H1 (cell line): ENCODE results near the gene ASTN2. TPM values are rescaled to one million over a fixed set of nuclear protein-coding genes. Genes with fewer than 3 reads are reported as not detected.

Experiments
- CTCF ChIA-PET: fragments of 300-600 bp; sonication (Branson Sonifier 250); formaldehyde crosslinking; loops from one replicate; lab custom pipeline; 2021; ENCODE audit not compliant: partially characterized antibody; lab: Charles Lee
- POLR2A ChIA-PET: fragments of 300-600 bp; sonication (Branson Sonifier 250); formaldehyde crosslinking; loops from one replicate; lab custom pipeline; 2021; ENCODE audit warnings: inconsistent platforms; ENCODE audit not compliant: partially characterized antibody; lab: Charles Lee
- DNase-seq, 2 experiments: peaks; one replicate each; pipeline versions ENCODE4 v3.0.0 to v3.0.0-alpha.2; 2010 to 2022; ENCODE audit warnings: low spot score in 2 of 2, low read depth in 1 of 2, mixed read lengths in 1 of 2
- FAIRE-seq: peaks from 2 replicates; lab custom pipeline; 2011; peaks lifted over from hg19 to GRCh38; lab: Jason Lieb, UNC
- H2AFZ ChIP-seq: 2 replicates; pipeline ENCODE4 v1.8.1; 2012; ENCODE audit warnings: low read length, inconsistent platforms
- H2AK5ac ChIP-seq: 2 replicates; pipeline ENCODE4 v1.6.1; 2013; ENCODE audit warnings: low read depth, low read length
- H2BK120ac ChIP-seq: replicated peaks from 2 replicates; pipeline ENCODE3; 2013; ENCODE audit warnings: low read depth, low read length, inconsistent platforms
- H2BK12ac ChIP-seq: 2 replicates; pipeline ENCODE4 v1.6.1; 2013; ENCODE audit warnings: low read depth, low read length
- H2BK15ac ChIP-seq: 2 replicates; pipeline ENCODE4 v1.6.1; 2013; ENCODE audit warnings: low read length
- H2BK20ac ChIP-seq: 2 replicates; pipeline ENCODE4 v1.6.1; 2013; ENCODE audit warnings: low read length
- H2BK5ac ChIP-seq: 2 replicates; pipeline ENCODE4 v1.6.1; 2013; ENCODE audit warnings: low read depth, low read length
- H3K14ac ChIP-seq: 2 replicates; pipeline ENCODE4 v1.6.1; 2013; ENCODE audit warnings: inconsistent platforms; ENCODE audit not compliant: insufficient read length
- H3K18ac ChIP-seq: 2 replicates; pipeline ENCODE4 v1.6.1; 2013; ENCODE audit warnings: low read length; ENCODE audit errors: extremely low read depth
- H3K23ac ChIP-seq: 2 replicates; pipeline ENCODE4 v1.6.1; 2013; ENCODE audit warnings: inconsistent platforms; ENCODE audit not compliant: insufficient read length
- H3K23me2 ChIP-seq: 2 replicates; pipeline ENCODE4 v1.6.1; 2013; ENCODE audit warnings: low read depth, low read length
- H3K27ac ChIP-seq: 2 replicates; pipeline ENCODE4 v1.6.1; 2011; ENCODE audit warnings: low read depth, low read length, inconsistent platforms
- H3K27me3 ChIP-seq, 4 experiments: replicated peaks in 1 of 4; 1 replicate in 1 of 4; 2 replicates in 3 of 4; pipeline versions ENCODE4 v1.6.1 to v1.8.1; 2011 to 2013; ENCODE audit warnings: low read length in 3 of 4, mild to moderate bottlenecking in 3 of 4, inconsistent platforms in 2 of 4, mixed read lengths in 2 of 4, moderate library complexity in 1 of 4; ENCODE audit not compliant: control insufficient read depth in 3 of 4, insufficient read depth in 3 of 4; ENCODE audit errors: extremely low read depth in 1 of 4
- H3K36me3 ChIP-seq, 4 experiments: 2 replicates each; pipeline versions ENCODE4 v1.6.1 to v1.8.1; 2011 to 2013; ENCODE audit warnings: mild to moderate bottlenecking in 4 of 4, low read length in 3 of 4, moderate library complexity in 2 of 4, control low read depth in 1 of 4, inconsistent platforms in 1 of 4; ENCODE audit not compliant: insufficient read depth in 4 of 4, control insufficient read depth in 2 of 4
- H3K4ac ChIP-seq: replicated peaks from 2 replicates; pipeline ENCODE3; 2013; ENCODE audit warnings: low read length, low read depth, mixed read lengths, inconsistent platforms; ENCODE audit not compliant: insufficient read length
- H3K4me1 ChIP-seq, 4 experiments: replicated peaks in 1 of 4; 1 replicate in 1 of 4; 2 replicates in 3 of 4; pipeline versions ENCODE4 v1.6.1 to v1.8.1; 2011 to 2013; ENCODE audit warnings: low read length in 3 of 4, inconsistent platforms in 2 of 4, mixed read lengths in 1 of 4; ENCODE audit not compliant: insufficient read depth in 4 of 4, control insufficient read depth in 3 of 4
- H3K4me2 ChIP-seq, 2 experiments: 2 replicates each; pipeline versions ENCODE4 v1.6.1 to v1.8.1; 2011 to 2013; ENCODE audit warnings: low read depth in 2 of 2, low read length in 2 of 2, control low read depth in 1 of 2, inconsistent platforms in 1 of 2, mild to moderate bottlenecking in 1 of 2; ENCODE audit not compliant: insufficient read depth in 1 of 2
- H3K4me3 ChIP-seq, 4 experiments: fragments of 200-600, 300-600 bp in 1 of 4; sonication (generic), shearing (Covaris generic), sonication (Bioruptor Twin) in 1 of 4; 2 replicates each; pipeline versions ENCODE4 v1.5.1 to v1.8.1; 2011 to 2016; ENCODE audit warnings: low read length in 4 of 4, low read depth in 3 of 4, control low read depth in 2 of 4, inconsistent platforms in 2 of 4, mild to moderate bottlenecking in 2 of 4, mixed read lengths in 1 of 4, moderate library complexity in 1 of 4; ENCODE audit not compliant: insufficient read depth in 2 of 4; ENCODE audit errors: extremely low read depth in 1 of 4
- H3K56ac ChIP-seq: replicated peaks from 2 replicates; pipeline ENCODE3; 2013; ENCODE audit warnings: low read depth, mild to moderate bottlenecking, mixed read lengths, low read length, inconsistent platforms; ENCODE audit not compliant: insufficient read length
- H3K79me1 ChIP-seq: 2 replicates; pipeline ENCODE4 v1.6.1; 2013; ENCODE audit warnings: low read depth, low read length, control low read depth
- H3K79me2 ChIP-seq, 2 experiments: 2 replicates each; pipeline versions ENCODE4 v1.6.1 to v1.8.1; 2012 to 2013; ENCODE audit warnings: low read length in 2 of 2, mild to moderate bottlenecking in 2 of 2, inconsistent platforms in 1 of 2; ENCODE audit not compliant: insufficient read depth in 2 of 2, control insufficient read depth in 1 of 2
- H3K9ac ChIP-seq, 4 experiments: replicated peaks in 1 of 4; 1 replicate in 1 of 4; 2 replicates in 3 of 4; pipeline versions ENCODE4 v1.6.1 to v1.8.1; 2011 to 2013; ENCODE audit warnings: low read depth in 3 of 4, low read length in 3 of 4, control low read depth in 2 of 4, mild to moderate bottlenecking in 2 of 4, moderate library complexity in 2 of 4, inconsistent platforms in 1 of 4; ENCODE audit errors: extremely low read depth in 1 of 4
- H3K9me3 ChIP-seq, 2 experiments: 2 replicates each; pipeline versions ENCODE4 v1.6.1 to v1.8.1; 2012 to 2013; ENCODE audit warnings: mild to moderate bottlenecking in 2 of 2, moderate library complexity in 2 of 2, control low read depth in 1 of 2, inconsistent platforms in 1 of 2, low read depth in 1 of 2, low read length in 1 of 2, mixed read lengths in 1 of 2; ENCODE audit not compliant: insufficient read depth in 2 of 2
- H4K20me1 ChIP-seq, 2 experiments: replicated peaks in 1 of 2; 2 replicates each; pipeline versions ENCODE3 to v1.8.1; 2011 to 2013; ENCODE audit warnings: inconsistent platforms in 2 of 2, low read length in 2 of 2, mild to moderate bottlenecking in 1 of 2; ENCODE audit not compliant: insufficient read depth in 2 of 2, control insufficient read depth in 1 of 2
- H4K5ac ChIP-seq: 2 replicates; pipeline ENCODE4 v1.6.1; 2013; ENCODE audit warnings: low read length, low read depth, mixed read lengths, inconsistent platforms; ENCODE audit not compliant: insufficient read length
- H4K8ac ChIP-seq: 2 replicates; pipeline ENCODE4 v1.8.0; 2013; ENCODE audit warnings: mild to moderate bottlenecking, moderate library complexity, low read length, inconsistent platforms; ENCODE audit not compliant: insufficient read depth; ENCODE audit errors: extremely low read depth
- H4K91ac ChIP-seq: replicated peaks from 2 replicates; pipeline ENCODE3; 2013; ENCODE audit warnings: low read length, mixed read lengths, inconsistent platforms; ENCODE audit not compliant: insufficient read length
- BACH1 ChIP-seq: IDR thresholded peaks from 2 replicates; pipeline ENCODE4 v1.6.1; 2012; ENCODE audit warnings: low read length, improper control_type of control experiment
- FOSL1 ChIP-seq: IDR thresholded peaks from 2 replicates; pipeline ENCODE4 v1.6.1; 2011; ENCODE audit warnings: mild to moderate bottlenecking, low read depth, low read length, moderate library complexity; ENCODE audit not compliant: insufficient read depth
- GABPA ChIP-seq: IDR thresholded peaks from 2 replicates; pipeline ENCODE4 v1.6.1; 2011; ENCODE audit warnings: mild to moderate bottlenecking, low read length, moderate library complexity, borderline replicate concordance; ENCODE audit not compliant: insufficient read depth
- GTF2F1 ChIP-seq: IDR thresholded peaks from 2 replicates; pipeline ENCODE4 v1.6.1; 2012; ENCODE audit warnings: low read depth, low read length, improper control_type of control experiment, borderline replicate concordance
- JUN ChIP-seq: IDR thresholded peaks from 2 replicates; pipeline ENCODE4 v1.6.1; 2011; ENCODE audit warnings: low read depth, mild to moderate bottlenecking, improper control_type of control experiment, low read length
- MAX ChIP-seq: IDR thresholded peaks from 2 replicates; pipeline ENCODE4 v1.6.1; 2012; ENCODE audit warnings: inconsistent platforms
- RAD21 ChIP-seq, 2 experiments: IDR thresholded peaks in 1 of 2; conservative IDR thresholded peaks in 1 of 2; 2 replicates each; pipeline ENCODE4 v1.6.1; 2011; ENCODE audit warnings: low read depth in 2 of 2, low read length in 2 of 2, improper control_type of control experiment in 1 of 2, inconsistent platforms in 1 of 2, mild to moderate bottlenecking in 1 of 2, moderate library complexity in 1 of 2
- RNF2 ChIP-seq: fragments of 200-900, 300-1000 bp; sonication (generic); IDR thresholded peaks from 2 replicates; pipeline ENCODE4 v1.7.1; 2016; ENCODE audit warnings: borderline replicate concordance, low read depth, mild to moderate bottlenecking, antibody characterized with exemption, low read length; ENCODE audit not compliant: poor library complexity, severe bottlenecking; ENCODE audit errors: missing control alignments
- SIN3A ChIP-seq, 2 experiments: IDR thresholded peaks in 1 of 2; conservative IDR thresholded peaks in 1 of 2; 2 replicates each; pipeline ENCODE4 v1.6.1; 2011 to 2012; ENCODE audit warnings: low read length in 2 of 2, improper control_type of control experiment in 1 of 2, low read depth in 1 of 2, mild to moderate bottlenecking in 1 of 2
- SIRT6 ChIP-seq: IDR thresholded peaks from one replicate; pipeline ENCODE4 v1.7.1; 2012; ENCODE audit warnings: low read length, inconsistent platforms
- TEAD4 ChIP-seq: IDR thresholded peaks from 2 replicates; pipeline ENCODE4 v1.6.1; 2012; ENCODE audit warnings: low read depth, low read length, inconsistent platforms, mixed read lengths
- ZNF274 ChIP-seq: IDR thresholded peaks from 2 replicates; pipeline ENCODE4 v1.7.0; 2012; ENCODE audit warnings: low read length, borderline replicate concordance; ENCODE audit errors: extremely low read depth
- WGBS, 2 experiments: shearing (Covaris generic) in 1 of 2; methylation state at CpG; one replicate each; pipeline versions ENCODE4 v1.1.6 to v1.1.7; 2013 to 2015; ENCODE audit warnings: low lambda C conversion rate in 2 of 2, mixed read lengths in 2 of 2, inconsistent platforms in 1 of 2, low coverage in 1 of 2, missing lambda C conversion rate in 1 of 2; ENCODE audit not compliant: insufficient replicate concordance in 2 of 2, insufficient coverage in 1 of 2, insufficient read length in 1 of 2; ENCODE audit errors: extremely low coverage in 1 of 2, missing lambda C conversion rate in 1 of 2; 5-methylcytosine and 5-hydroxymethylcytosine counted together
- polyA plus RNA-seq, 7 experiments: library from polyadenylated mRNA; depleted of rRNA in 3 of 7; stranded (reverse) in 5 of 7; unstranded in 2 of 7; fragments of >200 nt in 5 of 7; fragments of 200-250 nt in 2 of 7; gene quantifications; 1 replicate in 5 of 7; 2 replicates in 1 of 7; 4 replicates in 1 of 7; pipeline versions ENCODE4 v1.2.1 to v1.2.3, GENCODE V29; 2011 to 2013; ENCODE audit warnings: missing spikeins in 2 of 7, mixed read lengths in 2 of 7
- total RNA-seq: library from RNA; stranded (reverse); fragmentation: NEBNext Ultra II Directional; extraction: Animal tissue kit (Norgen Biotek cat#: 25700); gene quantifications from 2 replicates; pipeline ENCODE4 v1.2.1, GENCODE V29; 2021

ASTN2 gene
- total and polyA plus RNA-seq, 2 of the 8 experiments (the other 6 are each of a cell fraction or from before 2014, with no cell fraction given), result 8.2 to 13.7 TPM

DNA sequence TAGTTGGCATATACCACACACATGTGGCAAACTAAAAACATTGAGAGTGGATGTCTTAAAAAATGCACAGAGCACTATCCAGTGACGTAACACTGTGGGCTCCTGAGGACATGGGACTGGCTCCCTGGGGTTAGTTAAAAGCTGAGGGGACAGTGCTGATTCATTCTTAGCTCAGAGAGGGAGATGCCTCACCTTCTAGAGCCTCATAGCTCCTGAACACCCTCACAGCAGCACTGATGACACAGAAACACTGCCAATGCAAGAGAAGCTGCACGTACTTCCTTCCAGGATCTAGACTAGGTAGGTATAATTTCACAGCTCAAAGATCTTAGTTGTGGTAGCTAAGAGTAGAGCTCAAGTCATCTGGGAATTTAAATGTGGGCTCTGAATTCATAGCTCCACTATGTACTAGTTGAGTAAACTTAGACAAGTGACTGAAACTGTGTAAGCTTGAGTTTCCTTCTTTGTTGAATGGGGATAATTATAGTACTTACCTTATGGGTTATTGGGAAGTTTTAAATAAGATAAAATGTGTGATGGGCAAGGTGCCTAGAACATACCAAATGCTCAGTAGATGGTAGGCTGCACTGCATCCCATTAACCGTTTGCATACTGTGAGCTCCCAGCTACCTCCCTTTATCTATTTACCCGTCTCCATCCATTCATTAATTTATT is 279.9 kb downstream of the ASTN2 start:
- DNase-seq (no peak), FAIRE-seq (no peak)
- WGBS, 2 experiments, result 93 to 100% methylated on average over 1 to 4 of the region's 4 CpGs
- no peaks in the 10 kb centered on the region for H3K79me1 ChIP-seq
- H2AK5ac ChIP-seq, result no peak overlapping the region
- H3K27ac ChIP-seq, result no peak overlapping the region
- H2BK5ac ChIP-seq, result no peak overlapping the region
- H4K20me1 ChIP-seq, result no peaks in the 10 kb centered on the region
- H3K4me2 ChIP-seq, result no peak overlapping the region
- H4K91ac ChIP-seq, result no peak overlapping the region
- no peak overlapping the region for H2BK20ac ChIP-seq
- no peak overlapping the region for H4K8ac ChIP-seq
- peaks cover 0 to 3% (median 0%) of the 10 kb centered on the region in 4 experiments; a peak in 1 of 7 replicates for H3K4me1 ChIP-seq
- no peak overlapping the region for H3K4me3 ChIP-seq
- no peak overlapping the region for H3K9ac ChIP-seq
- H2AFZ ChIP-seq, result no peak overlapping the region
- ChIA-PET POLR2A (no interaction called here), CTCF (interaction anchor here (0.6 to 1.3 kb wide), 6 partner anchors 16 to 462 kb away, joined by 3 to 5 read pairs (median 3); no protein-coding TSS in a partner anchor)
- H3K36me3 ChIP-seq, result no peaks in the 10 kb centered on the region
- H3K79me2 ChIP-seq, result no peaks in the 10 kb centered on the region
- no peaks in the 10 kb centered on the region for H3K27me3 ChIP-seq
- no peak overlapping the region for H3K23ac ChIP-seq
- H4K5ac ChIP-seq, result no peak overlapping the region
- H3K4ac ChIP-seq, result no peak overlapping the region
- no peak overlapping the region for H3K18ac ChIP-seq
- H2BK12ac ChIP-seq, result no peak overlapping the region
- H2BK120ac ChIP-seq, result no peak overlapping the region
- no peak overlapping the region for H2BK15ac ChIP-seq
- no peaks in the 10 kb centered on the region; the same call in 1 of the 2 replicates for H3K23me2 ChIP-seq
- H3K56ac ChIP-seq, result no peak overlapping the region
- H3K9me3 ChIP-seq, result no peaks in the 10 kb centered on the region
- no peak overlapping the region for H3K14ac ChIP-seq
- TF ChIP-seq RNF2 (no peak), RAD21 (IDR thresholded peaks at IDR 0.05 in 1 of 2, conservative IDR thresholded peaks at IDR 0.05 in 1 of 2; ENCODE audit: low read depth in 2 of 2, low read length in 2 of 2) (no peak), ZNF274 (no peak), BACH1 (no peak), SIN3A (conservative IDR thresholded peaks at IDR 0.05 in 1 of 2, IDR thresholded peaks at IDR 0.05 in 1 of 2; ENCODE audit: low read depth in 1 of 2, low read length in 2 of 2) (no peak), GTF2F1 (no peak), GABPA (no peak), JUN (no peak), FOSL1 (no peak), SIRT6 (no peak), MAX (no peak), TEAD4 (no peak)
